HCT116 (cell line): ENCODE measurements around the gene UBE2Q2. TPM values are rescaled to one million over a fixed set of nuclear protein-coding genes. Genes with fewer than 3 reads are reported as not detected.
"Not testable (repeated sequence)": the region's sequence is repeated elsewhere in the genome, so short reads cannot be mapped to it uniquely, and the experiment has no call there.

Experiments
- ATAC-seq: fragments of 200-7000 bp; cut with Tn5 transposase; 2 replicates; pipeline ENCODE4 v1.9.1; 2020; ENCODE audit warnings: mild to moderate bottlenecking, moderate library complexity
- BruUV-seq: library from RNA; stranded (reverse); fragments of 400-500 nt; replicated peaks from 2 replicates; lab custom pipeline; 2021; lab: Mats Ljungman, UMichigan
- CTCF ChIA-PET: fragments of 300-600 bp; sonication (Branson Sonifier 250); formaldehyde crosslinking; loops from one replicate; lab custom pipeline; 2021; ENCODE audit warnings: antibody characterized with exemption; lab: Charles Lee
- POLR2A ChIA-PET: fragments of 300-600, 350-600 bp; sonication (Branson Sonifier 250); formaldehyde crosslinking; loops from one replicate; lab custom pipeline; 2021; ENCODE audit warnings: antibody characterized with exemption; lab: Charles Lee
- RAD21 ChIA-PET, 2 experiments: fragments of 300-600 bp; sonication (Branson Sonifier 250); formaldehyde crosslinking; loops; one replicate each; lab custom pipeline; 2023; ENCODE audit warnings: low total read pairs in 2 of 2; ENCODE audit not compliant: uncharacterized antibody in 2 of 2, unreplicated experiment in 2 of 2, low non-redundant PET in 1 of 2; lab: Charles Lee
- DNase-seq: peaks from one replicate; pipeline ENCODE4 v3.0.0-alpha.2; 2010; ENCODE audit warnings: low read depth, low spot score
- H2AFZ ChIP-seq: fragments of 200-600 bp; shearing (Covaris generic), sonication (generic); 2 replicates; pipeline ENCODE4 v1.6.1; 2017; ENCODE audit warnings: low read depth, mixed run types, mixed read lengths, antibody characterized with exemption, low read length; ENCODE audit not compliant: poor library complexity, severe bottlenecking
- H3K27ac ChIP-seq: 2 replicates; pipeline ENCODE4 v1.5.1; 2012; ENCODE audit warnings: low read depth, low read length
- H3K27me3 ChIP-seq: fragments of 200-600 bp; sonication (generic); 2 replicates; pipeline ENCODE4 v1.6.1; 2016; ENCODE audit warnings: mixed run types, low read length, mixed read lengths; ENCODE audit not compliant: insufficient read depth
- H3K36me3 ChIP-seq, 2 experiments: fragments of 200-500 bp in 1 of 2; fragments of 200-600 bp in 1 of 2; sonication (Bioruptor generic) in 1 of 2; sonication (generic) in 1 of 2; 2 replicates each; pipeline versions ENCODE4 v1.5.1 to v1.6.1; 2014 to 2016; ENCODE audit warnings: low read length in 2 of 2, inconsistent platforms in 1 of 2, mixed read lengths in 1 of 2, mixed run types in 1 of 2; ENCODE audit not compliant: insufficient read depth in 2 of 2, control insufficient read depth in 1 of 2
- H3K4me1 ChIP-seq, 2 experiments: fragments of 200-600 bp in 1 of 2; sonication (generic) in 1 of 2; 2 replicates each; pipeline versions ENCODE4 v1.5.1 to v1.6.1; 2012 to 2017; ENCODE audit warnings: low read length in 2 of 2, inconsistent platforms in 1 of 2, mild to moderate bottlenecking in 1 of 2, mixed read lengths in 1 of 2, mixed run types in 1 of 2, moderate library complexity in 1 of 2; ENCODE audit not compliant: insufficient read depth in 2 of 2, control insufficient read depth in 1 of 2
- H3K4me2 ChIP-seq: fragments of 200-600 bp; sonication (generic); 2 replicates; pipeline ENCODE4 v1.6.1; 2017; ENCODE audit warnings: mixed run types, low read length, mixed read lengths
- H3K4me3 ChIP-seq, 2 experiments: fragments of 200-600 bp in 1 of 2; sonication (generic) in 1 of 2; replicated peaks in 1 of 2; 2 replicates each; pipeline ENCODE4 v1.5.1; 2011 to 2016; ENCODE audit warnings: low read length in 2 of 2, control low read depth in 1 of 2, low read depth in 1 of 2, mild to moderate bottlenecking in 1 of 2, mixed read lengths in 1 of 2, mixed run types in 1 of 2
- H3K79me2 ChIP-seq: fragments of 200-600 bp; sonication (generic); 2 replicates; pipeline ENCODE4 v1.6.1; 2017; ENCODE audit warnings: mild to moderate bottlenecking, mixed run types, low read length, moderate library complexity, mixed read lengths; ENCODE audit not compliant: insufficient read depth
- H3K9ac ChIP-seq: fragments of 200-600 bp; sonication (generic); 2 replicates; pipeline ENCODE4 v1.6.1; 2016; ENCODE audit warnings: low read length, mixed read lengths
- H3K9me2 ChIP-seq: fragments of 200-600 bp; sonication (generic), shearing (Covaris generic); 2 replicates; pipeline ENCODE4 v1.6.1; 2017; ENCODE audit warnings: mixed run types, mild to moderate bottlenecking, moderate library complexity; ENCODE audit not compliant: insufficient read depth
- H3K9me3 ChIP-seq, 2 experiments: fragments of 200-500 bp in 1 of 2; fragments of 200-600 bp in 1 of 2; sonication (Bioruptor generic) in 1 of 2; sonication (generic) in 1 of 2; 2 replicates each; pipeline ENCODE4 v1.6.1; 2014 to 2017; ENCODE audit warnings: low read length in 2 of 2, mixed read lengths in 2 of 2, inconsistent platforms in 1 of 2, low read depth in 1 of 2, mild to moderate bottlenecking in 1 of 2, mixed run types in 1 of 2, moderate library complexity in 1 of 2; ENCODE audit not compliant: control insufficient read depth in 1 of 2, insufficient read depth in 1 of 2
- H4K20me1 ChIP-seq: fragments of 200-600 bp; sonication (generic), shearing (Covaris generic); 2 replicates; pipeline ENCODE4 v1.6.1; 2017; ENCODE audit warnings: mixed run types, mild to moderate bottlenecking, moderate library complexity; ENCODE audit not compliant: insufficient read depth
- CEBPB ChIP-seq: IDR thresholded peaks from 2 replicates; pipeline ENCODE4 v1.6.1; 2012; ENCODE audit warnings: low read depth
- CTCF ChIP-seq, 3 experiments: fragments of 200-600 bp in 1 of 3; sonication (generic) in 1 of 3; IDR thresholded peaks in 2 of 3; conservative IDR thresholded peaks in 1 of 3; 2 replicates each; pipeline ENCODE4 v1.5.1; 2012 to 2017; ENCODE audit warnings: low read depth in 2 of 3, low read length in 2 of 3, antibody characterized with exemption in 1 of 3, borderline replicate concordance in 1 of 3, control low read depth in 1 of 3, mild to moderate bottlenecking in 1 of 3, mixed read lengths in 1 of 3, mixed run types in 1 of 3, moderate library complexity in 1 of 3; ENCODE audit not compliant: insufficient read depth in 1 of 3
- EZH2 ChIP-seq: fragments of 200-600 bp; sonication (generic); IDR thresholded peaks from 2 replicates; pipeline ENCODE4 v1.6.1; 2017; ENCODE audit warnings: antibody characterized with exemption, mixed run types
- EZH2phosphoT487 ChIP-seq: fragments of 200-600 bp; IDR thresholded peaks from 2 replicates; pipeline ENCODE4 v1.6.1; 2018; ENCODE audit warnings: antibody characterized with exemption, borderline replicate concordance
- MAX ChIP-seq: IDR thresholded peaks from 2 replicates; pipeline ENCODE4 v1.6.1; 2012
- intact Hi-C: fragments of 100-400 bp; cut with micrococcal nuclease; formaldehyde crosslinking; loops from 2 replicates; pipeline ENCODE4 v1.10.0; 2022
- total RNA-seq: library from RNA; stranded (reverse); gene quantifications from one replicate; pipeline ENCODE4 v1.2.1, GENCODE V29; 2021; ENCODE audit not compliant: unreplicated experiment
- TF ChIP-seq, protein P1 (sequence below): IDR thresholded peaks from 2 replicates; pipeline ENCODE4 v1.6.1; 2012; ENCODE audit warnings: low read depth

Gene UBE2Q2
- total RNA-seq, 1 experiment from 2014 or later, result 12.3 TPM

GRCh38 chr15:75903331-75904239, 60.3 kb downstream of the UBE2Q2 start, which contains the start of gene FBXO22 (continued):
- TF ChIP-seq, protein P1, sequence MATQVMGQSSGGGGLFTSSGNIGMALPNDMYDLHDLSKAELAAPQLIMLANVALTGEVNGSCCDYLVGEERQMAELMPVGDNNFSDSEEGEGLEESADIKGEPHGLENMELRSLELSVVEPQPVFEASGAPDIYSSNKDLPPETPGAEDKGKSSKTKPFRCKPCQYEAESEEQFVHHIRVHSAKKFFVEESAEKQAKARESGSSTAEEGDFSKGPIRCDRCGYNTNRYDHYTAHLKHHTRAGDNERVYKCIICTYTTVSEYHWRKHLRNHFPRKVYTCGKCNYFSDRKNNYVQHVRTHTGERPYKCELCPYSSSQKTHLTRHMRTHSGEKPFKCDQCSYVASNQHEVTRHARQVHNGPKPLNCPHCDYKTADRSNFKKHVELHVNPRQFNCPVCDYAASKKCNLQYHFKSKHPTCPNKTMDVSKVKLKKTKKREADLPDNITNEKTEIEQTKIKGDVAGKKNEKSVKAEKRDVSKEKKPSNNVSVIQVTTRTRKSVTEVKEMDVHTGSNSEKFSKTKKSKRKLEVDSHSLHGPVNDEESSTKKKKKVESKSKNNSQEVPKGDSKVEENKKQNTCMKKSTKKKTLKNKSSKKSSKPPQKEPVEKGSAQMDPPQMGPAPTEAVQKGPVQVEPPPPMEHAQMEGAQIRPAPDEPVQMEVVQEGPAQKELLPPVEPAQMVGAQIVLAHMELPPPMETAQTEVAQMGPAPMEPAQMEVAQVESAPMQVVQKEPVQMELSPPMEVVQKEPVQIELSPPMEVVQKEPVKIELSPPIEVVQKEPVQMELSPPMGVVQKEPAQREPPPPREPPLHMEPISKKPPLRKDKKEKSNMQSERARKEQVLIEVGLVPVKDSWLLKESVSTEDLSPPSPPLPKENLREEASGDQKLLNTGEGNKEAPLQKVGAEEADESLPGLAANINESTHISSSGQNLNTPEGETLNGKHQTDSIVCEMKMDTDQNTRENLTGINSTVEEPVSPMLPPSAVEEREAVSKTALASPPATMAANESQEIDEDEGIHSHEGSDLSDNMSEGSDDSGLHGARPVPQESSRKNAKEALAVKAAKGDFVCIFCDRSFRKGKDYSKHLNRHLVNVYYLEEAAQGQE, result no peak
- TF ChIP-seq EZH2phosphoT487 (no peak), CEBPB (no peak; the same call in 1 of the 2 replicates)
- TF ChIP-seq, all 23 proteins: peak for 13

DNA sequence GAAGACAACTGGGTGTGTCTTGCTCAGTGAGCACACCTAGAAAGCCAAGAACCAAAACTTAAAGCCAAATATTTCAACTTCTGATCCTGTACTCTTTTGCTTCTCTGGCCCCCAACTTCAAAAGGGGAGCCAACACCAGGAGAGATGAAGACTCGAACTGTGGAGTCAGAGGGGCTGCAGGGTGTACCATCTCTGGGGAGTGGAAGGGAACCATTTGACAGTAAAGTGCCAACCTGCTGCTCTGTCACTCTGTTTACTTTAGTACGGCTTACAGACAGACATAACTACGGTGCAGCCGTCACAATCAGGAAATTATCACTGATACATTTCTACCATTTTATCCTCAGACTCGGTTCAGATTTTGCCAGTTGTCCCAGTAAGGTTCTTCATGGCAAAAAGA, 62.0 kb downstream of the UBE2Q2 start:
- peaks cover 63% of the 10 kb centered on the region for H3K79me2 ChIP-seq
- ChIA-PET CTCF (interaction anchor here (0.9 kb wide), 1 partner anchor 17 kb away, joined by 3 read pairs; no protein-coding TSS in a partner anchor), POLR2A (no interaction called here), RAD21 (interaction anchor here in 1 of 2 experiments (0.7 kb wide), 1 partner anchor 234 kb away, joined by 5 read pairs; no protein-coding TSS in a partner anchor)
- peak overlapping the region; percentile 22 to 93 for H3K4me3 ChIP-seq
- intact Hi-C loops, result no loop called here
- peak overlapping the region; percentile 78 for H3K4me2 ChIP-seq
- H3K9ac ChIP-seq, result no peak overlapping the region
- TF ChIP-seq CTCF (IDR thresholded peaks at IDR 0.05 in 2 of 3, conservative IDR thresholded peaks at IDR 0.05 in 1 of 3; ENCODE audit: borderline replicate concordance in 1 of 3, insufficient read depth in 1 of 3, low read depth in 2 of 3, low read length in 2 of 3) (no peak), EZH2 (no peak), MAX (no peak)
- no peaks in the 10 kb centered on the region for H3K27me3 ChIP-seq
- H3K36me3 ChIP-seq, result peaks cover 17 to 37% of the 10 kb centered on the region in 2 experiments
- H3K9me3 ChIP-seq, result no peaks in the 10 kb centered on the region
- no peak for DNase-seq
- H3K4me1 ChIP-seq, result peaks cover 18 to 24% of the 10 kb centered on the region in 2 experiments
- ATAC-seq, result no peak
- H3K9me2 ChIP-seq, result no peaks in the 10 kb centered on the region
- 0 out of 2 replicates have a peak overlapping the region, but pooled peaks have one; percentile 35 for H3K27ac ChIP-seq
- no TSS peak for BruUV-seq
- no peak overlapping the region for H2AFZ ChIP-seq
- H4K20me1 ChIP-seq, result peaks cover 5% of the 10 kb centered on the region; the same call in 1 of the 2 replicates

GRCh38 chr15:75910355-75910754, 67.1 kb downstream of the UBE2Q2 start:
- H3K27ac ChIP-seq, intact Hi-C loops, H2AFZ ChIP-seq, POLR2A ChIA-PET, H3K9me3 ChIP-seq, ATAC-seq, CTCF ChIA-PET, H3K9me2 ChIP-seq, H3K4me2 ChIP-seq, DNase-seq, H3K4me3 ChIP-seq, H3K4me1 ChIP-seq, H4K20me1 ChIP-seq, H3K9ac ChIP-seq, BruUV-seq, H3K27me3 ChIP-seq, RAD21 ChIA-PET: not testable (repeated sequence)
- Histone ChIP-seq H3K36me3 (peaks cover 32 to 63% of the 10 kb centered on the region in 2 experiments), H3K79me2 (peaks cover 98% of the 10 kb centered on the region)
